Osteoblast (primary cell): Measurements from ENCODE around the gene PIM1. TPM values are rescaled to one million over a fixed set of nuclear protein-coding genes. Genes with fewer than 3 reads are reported as not detected.

ENCODE experiments used
- DNase-seq: peaks from one replicate; pipeline ENCODE4 v3.0.0; 2011; ENCODE audit warnings: low spot score, mixed read lengths; ENCODE audit not compliant: insufficient read length; ENCODE audit errors: missing footprints
- H2AFZ ChIP-seq: 2 replicates; pipeline ENCODE4 v1.6.0; 2011; ENCODE audit warnings: mild to moderate bottlenecking, low read length
- H3K27ac ChIP-seq: 2 replicates; pipeline ENCODE4 v1.5.1; 2011; ENCODE audit warnings: mild to moderate bottlenecking, low read depth, low read length, moderate library complexity
- H3K27me3 ChIP-seq: 2 replicates; pipeline ENCODE4 v1.6.0; 2012; ENCODE audit warnings: mild to moderate bottlenecking, control low read depth, inconsistent platforms, low read length, moderate library complexity; ENCODE audit not compliant: insufficient read depth
- H3K36me3 ChIP-seq: 2 replicates; pipeline ENCODE4 v1.5.1; 2011; ENCODE audit warnings: mild to moderate bottlenecking, low read length, control low read depth, moderate library complexity; ENCODE audit not compliant: insufficient read depth
- H3K4me1 ChIP-seq: 2 replicates; pipeline ENCODE4 v1.5.1; 2011; ENCODE audit warnings: mild to moderate bottlenecking, low read length, control low read depth, moderate library complexity; ENCODE audit not compliant: insufficient read depth
- H3K4me2 ChIP-seq: 2 replicates; pipeline ENCODE4 v1.6.0; 2011; ENCODE audit warnings: mild to moderate bottlenecking, low read length; ENCODE audit not compliant: insufficient read depth
- H3K4me3 ChIP-seq: fragments of 200-600 bp; sonication (generic); 3 replicates; pipeline ENCODE4 v1.5.1; 2012; ENCODE audit warnings: mild to moderate bottlenecking, low read length, inconsistent platforms; ENCODE audit not compliant: insufficient read depth
- H3K79me2 ChIP-seq: 2 replicates; pipeline ENCODE4 v1.6.0; 2012; ENCODE audit warnings: mild to moderate bottlenecking, low read length, control low read depth, inconsistent platforms; ENCODE audit not compliant: insufficient read depth
- H3K9me3 ChIP-seq: 2 replicates; pipeline ENCODE4 v1.5.1; 2011; ENCODE audit warnings: low read depth, low read length, control low read depth
- H4K20me1 ChIP-seq: 2 replicates; pipeline ENCODE4 v1.6.0; 2012; ENCODE audit warnings: mild to moderate bottlenecking, low read length, control low read depth; ENCODE audit not compliant: insufficient read depth
- total RNA-seq: library from RNA; depleted of rRNA; stranded (reverse); fragments of >200 nt; gene quantifications from 2 replicates; pipeline ENCODE4 v1.2.3, GENCODE V29; 2012
- TF ChIP-seq, protein P1 (sequence below): IDR thresholded peaks from 2 replicates; pipeline ENCODE4 v1.5.1; 2011; ENCODE audit warnings: mild to moderate bottlenecking, low read depth, low read length, moderate library complexity; ENCODE audit errors: extremely low read depth

The PIM1 gene
- total RNA-seq, 1 donor, result 14.8 TPM

DNA sequence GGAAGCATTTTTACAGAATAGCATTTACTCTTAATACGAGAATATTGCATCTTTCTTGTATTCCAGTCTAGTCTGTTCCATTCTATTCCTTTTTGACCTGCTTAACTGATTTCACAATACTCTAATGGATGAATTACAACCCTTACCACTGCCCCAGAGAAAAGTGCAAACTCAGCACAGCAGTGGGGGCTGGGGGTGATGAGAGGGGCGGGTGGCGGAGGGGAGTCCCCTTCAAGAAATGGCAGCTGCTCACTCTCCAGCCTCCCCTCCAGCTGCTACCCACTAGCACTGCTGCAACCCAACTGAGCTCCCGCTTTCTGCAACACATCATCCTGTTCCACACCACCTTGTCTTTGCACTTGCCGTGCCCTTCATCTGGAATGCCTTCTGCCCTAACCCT, 30.1 kb downstream of the PIM1 start:
- peaks cover 5% of the 10 kb centered on the region for H3K27me3 ChIP-seq
- H4K20me1 ChIP-seq, result no peaks in the 10 kb centered on the region
- no peak for DNase-seq
- H3K79me2 ChIP-seq, result no peaks in the 10 kb centered on the region
- H3K27ac ChIP-seq, result no peak overlapping the region
- TF ChIP-seq, protein P1, sequence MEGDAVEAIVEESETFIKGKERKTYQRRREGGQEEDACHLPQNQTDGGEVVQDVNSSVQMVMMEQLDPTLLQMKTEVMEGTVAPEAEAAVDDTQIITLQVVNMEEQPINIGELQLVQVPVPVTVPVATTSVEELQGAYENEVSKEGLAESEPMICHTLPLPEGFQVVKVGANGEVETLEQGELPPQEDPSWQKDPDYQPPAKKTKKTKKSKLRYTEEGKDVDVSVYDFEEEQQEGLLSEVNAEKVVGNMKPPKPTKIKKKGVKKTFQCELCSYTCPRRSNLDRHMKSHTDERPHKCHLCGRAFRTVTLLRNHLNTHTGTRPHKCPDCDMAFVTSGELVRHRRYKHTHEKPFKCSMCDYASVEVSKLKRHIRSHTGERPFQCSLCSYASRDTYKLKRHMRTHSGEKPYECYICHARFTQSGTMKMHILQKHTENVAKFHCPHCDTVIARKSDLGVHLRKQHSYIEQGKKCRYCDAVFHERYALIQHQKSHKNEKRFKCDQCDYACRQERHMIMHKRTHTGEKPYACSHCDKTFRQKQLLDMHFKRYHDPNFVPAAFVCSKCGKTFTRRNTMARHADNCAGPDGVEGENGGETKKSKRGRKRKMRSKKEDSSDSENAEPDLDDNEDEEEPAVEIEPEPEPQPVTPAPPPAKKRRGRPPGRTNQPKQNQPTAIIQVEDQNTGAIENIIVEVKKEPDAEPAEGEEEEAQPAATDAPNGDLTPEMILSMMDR, result no peak
- no peaks in the 10 kb centered on the region for H3K9me3 ChIP-seq
- no peaks in the 10 kb centered on the region for H3K36me3 ChIP-seq
- H3K4me3 ChIP-seq, result no peak overlapping the region
- peaks cover 3% of the 10 kb centered on the region for H3K4me1 ChIP-seq
- no peak overlapping the region for H3K4me2 ChIP-seq
- H2AFZ ChIP-seq, result no peak overlapping the region

DNA sequence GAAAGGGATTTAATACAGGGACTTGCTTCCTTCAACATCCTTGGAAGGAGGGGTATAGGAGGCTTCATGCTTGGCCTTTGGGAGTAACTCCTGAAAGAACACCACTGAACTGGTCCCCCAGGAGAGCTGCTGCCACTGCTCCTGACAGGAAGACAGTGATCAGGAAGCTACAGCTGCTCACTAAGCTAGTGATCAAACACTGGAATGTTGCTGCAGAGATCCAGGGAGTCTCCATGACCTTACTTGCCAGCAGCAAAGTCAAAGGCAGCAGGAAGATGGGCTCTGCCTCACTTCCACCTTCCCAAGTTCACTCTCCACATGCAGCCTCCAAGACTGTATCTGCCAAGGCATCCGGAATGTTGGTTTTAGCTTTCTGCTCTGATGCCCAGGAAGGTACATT, 31.8 kb downstream of the PIM1 start:
- Histone ChIP-seq H3K4me1 (peaks cover 3% of the 10 kb centered on the region), H3K27ac (no peak overlapping the region), H3K79me2 (no peaks in the 10 kb centered on the region), H3K4me3 (no peak overlapping the region), H3K4me2 (no peak overlapping the region), H3K9me3 (no peaks in the 10 kb centered on the region), H3K36me3 (no peaks in the 10 kb centered on the region), H4K20me1 (no peaks in the 10 kb centered on the region), H2AFZ (no peak overlapping the region), H3K27me3 (peaks cover 5% of the 10 kb centered on the region)
- TF ChIP-seq, protein P1, result no peak
- no peak for DNase-seq

DNA sequence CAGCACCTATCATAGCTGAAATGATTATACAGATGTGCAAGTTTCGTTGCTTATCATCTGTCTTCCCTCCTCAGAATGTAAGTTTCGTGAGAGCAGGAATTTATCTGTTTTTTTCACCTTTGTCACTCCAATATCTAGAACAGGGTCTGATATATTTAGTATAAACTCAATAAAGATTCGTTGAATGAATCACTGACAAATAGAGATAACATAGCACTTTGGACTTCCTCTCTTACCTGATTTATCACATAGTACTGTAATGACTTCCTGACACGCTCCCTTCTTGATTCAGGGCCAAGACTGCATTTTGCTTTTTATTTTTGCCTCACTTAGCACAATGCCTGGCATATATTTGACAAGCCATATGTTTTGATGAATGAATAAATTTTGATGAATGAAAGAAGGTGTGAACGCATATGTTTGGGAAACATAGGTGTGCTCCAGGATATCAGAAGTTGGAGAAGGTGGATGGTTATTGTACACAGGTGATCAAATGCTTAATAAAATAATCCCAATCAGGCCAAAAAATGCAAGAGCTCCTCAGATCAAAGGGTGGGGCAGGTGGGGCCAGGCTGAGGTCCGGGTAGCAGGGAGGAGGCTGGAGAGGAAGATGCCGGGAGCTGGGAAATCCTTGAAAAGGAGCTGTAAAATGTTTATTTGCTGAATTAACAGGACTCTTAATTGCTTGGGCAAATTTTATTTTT, 33.0 kb downstream of the PIM1 start:
- Histone ChIP-seq H3K79me2 (no peaks in the 10 kb centered on the region), H3K27ac (no peak overlapping the region), H3K9me3 (no peaks in the 10 kb centered on the region), H3K36me3 (no peaks in the 10 kb centered on the region), H3K27me3 (peaks cover 5% of the 10 kb centered on the region), H2AFZ (no peak overlapping the region), H3K4me3 (no peak overlapping the region), H4K20me1 (no peaks in the 10 kb centered on the region), H3K4me1 (peaks cover 3% of the 10 kb centered on the region), H3K4me2 (no peak overlapping the region)
- TF ChIP-seq, protein P1, result no peak
- DNase-seq, result no peak

DNA sequence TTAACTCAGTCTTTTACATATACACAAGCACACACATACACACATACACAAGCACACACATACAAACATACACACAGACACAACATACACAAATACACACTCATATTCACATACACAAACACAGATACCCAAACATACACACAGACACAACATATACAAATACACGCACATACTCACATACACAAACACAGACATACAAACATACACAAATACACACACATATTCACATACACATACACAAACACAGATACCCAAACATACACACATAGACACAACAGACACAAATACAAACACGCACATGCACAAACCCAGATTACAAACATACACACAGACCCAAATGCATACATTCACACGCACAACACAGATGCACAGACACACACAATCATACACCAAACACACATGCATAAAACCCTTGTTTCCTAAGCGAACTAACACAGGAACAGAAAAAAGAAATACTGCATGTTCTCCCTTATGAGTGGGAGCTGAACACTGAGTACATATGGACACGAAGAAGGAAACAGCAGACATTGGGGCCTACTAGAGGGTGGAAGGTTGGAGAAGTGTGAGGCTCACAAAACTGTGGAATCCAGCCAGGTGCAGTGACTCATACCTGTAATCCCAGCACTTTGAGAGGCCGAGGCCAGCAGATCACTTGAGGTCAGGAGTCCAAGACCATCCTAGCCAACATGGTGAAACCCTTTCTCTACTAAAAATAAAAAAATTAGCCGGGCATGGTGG, 34.2 kb downstream of the PIM1 start:
- no peaks in the 10 kb centered on the region for H3K79me2 ChIP-seq
- H3K4me1 ChIP-seq, result peaks cover 3% of the 10 kb centered on the region
- no peak for DNase-seq
- no peaks in the 10 kb centered on the region for H3K9me3 ChIP-seq
- TF ChIP-seq, protein P1, result no peak
- H3K4me2 ChIP-seq, result no peak overlapping the region
- H4K20me1 ChIP-seq, result no peaks in the 10 kb centered on the region
- H3K4me3 ChIP-seq, result no peak overlapping the region
- H3K27ac ChIP-seq, result no peak overlapping the region
- peaks cover 5% of the 10 kb centered on the region for H3K27me3 ChIP-seq
- H2AFZ ChIP-seq, result peak overlapping the region; percentile 51
- no peaks in the 10 kb centered on the region for H3K36me3 ChIP-seq
